CD4-positive, alpha-beta T cell treated with Interleukin-17A for 1 hour (primary cell): Measurements from ENCODE around the gene GPR157.
"Not testable (repeated sequence)": the region's sequence is repeated elsewhere in the genome, so short reads cannot be mapped to it uniquely, and the experiment has no call there.

Experiments used
- DNase-seq: peaks from one replicate; pipeline ENCODE4 v3.0.0-alpha.2; 2020

The GPR157 gene

DNA sequence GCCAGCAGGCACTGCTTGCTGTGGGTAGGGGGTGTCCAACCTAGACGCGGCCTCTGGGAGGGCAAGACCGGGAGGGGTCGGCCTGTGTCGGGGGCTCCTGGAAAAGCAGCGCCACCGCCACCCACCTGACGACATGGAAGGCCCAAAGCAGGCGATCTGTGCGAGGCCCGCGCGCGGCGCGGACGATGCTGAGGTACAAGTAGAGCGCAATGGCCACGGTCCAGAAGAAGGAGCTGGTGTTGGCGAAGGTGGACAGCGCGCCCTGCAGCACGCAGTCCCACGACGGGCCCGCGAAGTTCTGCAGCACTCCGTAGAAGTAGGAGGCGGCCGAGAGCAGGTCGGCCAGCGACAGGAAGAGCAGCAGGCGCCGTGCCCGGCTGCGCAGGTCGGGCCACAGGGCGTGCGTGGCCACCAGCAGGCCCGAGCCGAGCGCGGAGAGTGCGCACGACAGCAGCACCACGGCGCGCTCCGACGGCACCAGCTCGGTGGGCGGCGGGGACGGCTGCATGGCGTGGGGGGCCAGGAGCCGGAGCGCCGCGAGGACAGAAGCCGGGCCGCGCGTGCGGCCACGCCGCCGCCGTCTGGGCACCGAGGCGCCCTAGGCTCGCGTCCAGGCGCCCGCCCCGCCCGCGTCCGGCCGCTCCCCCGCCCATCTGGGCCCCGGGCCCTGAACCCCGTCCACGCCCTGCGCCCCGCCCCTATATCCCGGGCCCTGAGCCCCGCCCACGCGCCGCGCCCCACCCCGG, at the start of gene GPR157:
Gene GPR157, minus strand, starts transcription at position 583 of the 746 bp plus-strand sequence. Its CDS starts 75 bp downstream, at position 508.
- DNase-seq = peak; percentile 83

DNA sequence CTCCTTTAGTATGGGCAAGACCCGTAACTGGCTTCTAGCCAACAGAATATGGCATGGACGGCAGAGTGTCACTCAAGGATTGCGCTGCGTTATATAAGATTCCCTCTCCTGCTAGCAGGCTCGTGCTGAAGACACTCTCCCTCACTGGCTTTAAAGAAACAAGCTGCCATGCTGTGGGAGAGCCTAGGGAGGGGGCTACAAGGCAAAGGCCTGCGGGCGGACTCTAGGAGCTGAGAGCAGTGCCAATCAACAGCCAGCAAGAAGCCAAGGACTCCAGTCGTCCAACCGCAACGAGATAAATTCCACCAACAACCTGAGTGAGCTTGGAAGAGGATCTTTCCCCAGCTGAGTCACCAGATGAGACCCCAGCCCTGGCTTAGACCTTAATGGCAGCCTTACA, 45.9 kb upstream of the GPR157 start:
- no peak for DNase-seq

DNA sequence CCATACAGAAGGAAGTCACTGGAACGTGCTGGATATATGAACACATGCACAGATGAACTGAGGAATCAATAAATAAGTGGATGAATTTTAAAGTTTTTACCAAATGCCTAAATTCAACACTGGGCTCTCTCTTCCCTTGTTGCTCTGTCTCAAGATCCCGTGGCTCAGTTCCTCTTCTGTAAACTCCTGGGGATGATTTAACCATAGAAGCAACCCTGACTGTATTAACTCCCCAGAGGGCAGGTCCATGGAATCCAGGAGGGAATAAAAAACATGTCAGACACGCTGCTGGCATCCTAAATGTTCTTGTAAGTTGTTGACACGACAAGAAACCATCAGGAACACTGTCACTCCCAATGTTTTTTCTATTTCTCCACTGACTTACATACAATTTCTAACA, 45.3 kb upstream of the GPR157 start:
- DNase-seq = no peak

- DNase-seq = no peak
Observed at GRCh38 chr1:9169601-9170137, 40.8 kb upstream of the GPR157 start.

GRCh38 chr1:9167638-9168037, 38.7 kb upstream of the GPR157 start:
- DNase-seq = no peak

DNA sequence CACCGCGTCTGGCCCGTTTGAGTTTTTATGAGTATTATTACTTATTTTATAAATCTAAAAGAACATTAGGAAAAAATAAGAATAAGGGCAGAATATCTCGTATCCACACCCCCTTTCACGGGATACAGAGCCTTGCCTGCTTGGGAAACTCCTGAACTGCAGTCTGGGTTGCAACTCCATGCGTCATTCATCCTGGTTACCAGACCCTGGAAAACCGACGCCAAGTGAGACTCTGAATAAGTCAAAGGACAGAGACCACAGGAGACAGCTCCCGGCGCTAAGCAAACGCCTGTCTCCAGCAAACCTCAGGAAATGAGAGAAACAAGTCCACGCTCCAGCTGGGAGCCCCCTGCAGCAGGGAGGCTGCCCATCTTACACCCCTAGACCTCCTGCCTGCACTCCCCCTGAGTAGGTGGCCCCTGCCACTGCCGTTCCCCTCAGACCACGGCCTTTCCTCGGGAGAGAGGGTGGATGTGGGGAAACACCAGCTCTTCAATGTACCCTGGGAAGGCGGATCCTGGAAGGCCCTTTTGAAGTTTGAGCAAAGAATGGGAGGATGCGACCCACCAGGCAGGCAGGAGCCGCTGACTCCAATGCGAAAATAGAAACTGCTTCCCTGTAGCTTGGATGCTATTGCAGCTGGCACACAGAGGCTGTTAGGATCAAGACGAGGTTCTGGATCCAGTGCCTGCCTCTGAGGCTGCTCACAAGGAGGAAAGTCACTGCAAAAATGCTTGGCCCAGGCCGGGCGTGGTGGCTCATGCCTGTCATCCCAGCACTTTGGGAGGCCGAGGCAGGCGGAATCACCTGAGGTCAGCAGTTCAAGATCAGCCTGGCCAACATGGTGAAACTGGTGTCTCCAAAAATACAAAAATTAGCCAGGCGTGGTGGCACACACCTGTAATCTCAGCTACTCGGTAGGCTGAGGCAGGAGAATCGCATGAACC, 37.7 kb upstream of the GPR157 start:
- no peak for DNase-seq

- DNase-seq = no peak
Observed at GRCh38 chr1:9165396-9165795, 36.5 kb upstream of the GPR157 start.

GRCh38 chr1:9164919-9165318, 36.0 kb upstream of the GPR157 start:
- no peak for DNase-seq

GRCh38 chr1:9164532-9164900, 35.6 kb upstream of the GPR157 start:
- no peak for DNase-seq

DNA sequence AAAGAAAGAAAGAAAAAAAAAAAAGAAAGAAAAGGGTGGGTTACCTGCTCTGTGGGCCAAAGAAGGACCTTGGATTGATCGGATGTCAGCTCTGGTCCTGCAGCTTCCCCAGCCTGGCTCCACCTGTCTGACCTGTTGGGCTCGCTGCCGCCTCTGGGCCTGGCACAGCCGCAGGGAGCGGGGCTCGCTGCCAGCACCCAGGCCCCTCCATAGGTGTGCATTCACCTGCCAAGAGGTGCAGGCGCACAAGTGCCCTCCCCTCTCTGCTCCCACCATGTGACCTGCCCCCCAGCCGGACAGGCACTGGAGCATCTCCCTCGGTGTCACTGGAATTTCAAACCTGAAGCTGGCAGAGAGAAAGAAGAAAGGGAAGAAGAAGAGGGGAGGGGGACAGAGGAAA, 33.1 kb upstream of the GPR157 start:
- DNase-seq = no peak

GRCh38 chr1:9161342-9161741, 32.4 kb upstream of the GPR157 start:
- DNase-seq = no peak

GRCh38 chr1:9160079-9160717, 31.3 kb upstream of the GPR157 start:
- DNase-seq = no peak

DNA sequence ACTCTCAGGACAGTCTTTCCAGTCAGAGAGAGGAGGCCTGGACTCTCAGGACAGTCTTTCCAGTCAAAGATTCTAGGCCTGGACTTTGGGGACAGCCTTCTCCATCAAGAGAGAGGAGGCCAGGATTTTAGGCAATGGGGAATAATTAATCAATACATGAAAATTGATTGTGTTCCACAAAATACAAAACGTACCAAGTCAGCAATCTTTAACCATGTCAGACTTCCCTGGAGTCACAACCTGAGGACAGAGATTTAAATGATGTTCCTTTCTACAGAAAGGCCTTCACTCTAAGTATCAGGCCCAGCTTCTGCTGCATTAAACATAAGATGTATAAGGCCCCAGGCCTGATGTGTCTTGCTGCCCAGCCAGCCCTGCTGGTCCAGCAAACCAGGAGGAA, 27.0 kb upstream of the GPR157 start:
- no peak for DNase-seq

- not testable (repeated sequence) for DNase-seq
Observed at GRCh38 chr1:9155405-9155804, 26.5 kb upstream of the GPR157 start.

DNA sequence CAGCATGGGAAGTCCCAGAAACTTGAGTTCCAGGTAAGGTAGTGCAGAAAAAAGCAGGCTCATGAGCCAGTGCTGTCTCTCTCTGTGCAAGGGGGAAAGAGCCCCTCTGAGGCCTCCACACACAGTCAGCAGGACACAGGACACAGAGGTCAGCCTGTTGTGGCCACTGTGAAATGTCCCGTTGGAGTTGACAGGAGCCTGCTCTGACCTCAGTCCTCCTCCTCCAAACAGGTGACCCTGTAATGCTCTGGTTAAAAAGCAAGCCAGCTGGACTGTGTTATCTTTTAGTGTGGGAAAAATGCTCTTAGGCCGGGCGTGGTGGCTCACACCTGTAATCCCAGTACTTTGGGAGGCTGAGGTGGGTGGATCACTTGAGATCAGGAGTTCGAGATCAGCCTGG, 24.2 kb upstream of the GPR157 start:
- no peak for DNase-seq

DNA sequence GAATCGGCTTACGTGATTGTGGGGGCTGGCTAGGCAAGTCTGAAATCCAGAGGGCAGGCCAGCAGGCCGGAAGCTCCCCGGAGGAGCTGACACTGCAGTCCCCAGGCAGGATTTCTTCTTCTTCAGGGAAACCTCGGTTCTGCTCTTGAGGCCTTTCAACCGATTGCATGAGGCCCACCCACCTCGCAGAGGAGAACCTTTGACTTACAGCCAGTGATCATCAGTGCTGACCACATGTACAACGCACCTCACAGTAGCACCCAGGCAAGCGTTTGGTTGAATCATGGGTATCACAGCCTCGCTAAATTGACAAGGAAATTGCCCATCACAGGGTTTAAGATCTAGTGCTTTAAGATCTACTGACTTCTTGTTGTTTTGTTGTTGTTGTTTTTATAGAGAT, 23.6 kb upstream of the GPR157 start:
- DNase-seq = no peak

GRCh38 chr1:9151328-9151860, 22.5 kb upstream of the GPR157 start:
- no peak for DNase-seq

GRCh38 chr1:9150582-9151327, 21.9 kb upstream of the GPR157 start:
- DNase-seq = no peak

DNA sequence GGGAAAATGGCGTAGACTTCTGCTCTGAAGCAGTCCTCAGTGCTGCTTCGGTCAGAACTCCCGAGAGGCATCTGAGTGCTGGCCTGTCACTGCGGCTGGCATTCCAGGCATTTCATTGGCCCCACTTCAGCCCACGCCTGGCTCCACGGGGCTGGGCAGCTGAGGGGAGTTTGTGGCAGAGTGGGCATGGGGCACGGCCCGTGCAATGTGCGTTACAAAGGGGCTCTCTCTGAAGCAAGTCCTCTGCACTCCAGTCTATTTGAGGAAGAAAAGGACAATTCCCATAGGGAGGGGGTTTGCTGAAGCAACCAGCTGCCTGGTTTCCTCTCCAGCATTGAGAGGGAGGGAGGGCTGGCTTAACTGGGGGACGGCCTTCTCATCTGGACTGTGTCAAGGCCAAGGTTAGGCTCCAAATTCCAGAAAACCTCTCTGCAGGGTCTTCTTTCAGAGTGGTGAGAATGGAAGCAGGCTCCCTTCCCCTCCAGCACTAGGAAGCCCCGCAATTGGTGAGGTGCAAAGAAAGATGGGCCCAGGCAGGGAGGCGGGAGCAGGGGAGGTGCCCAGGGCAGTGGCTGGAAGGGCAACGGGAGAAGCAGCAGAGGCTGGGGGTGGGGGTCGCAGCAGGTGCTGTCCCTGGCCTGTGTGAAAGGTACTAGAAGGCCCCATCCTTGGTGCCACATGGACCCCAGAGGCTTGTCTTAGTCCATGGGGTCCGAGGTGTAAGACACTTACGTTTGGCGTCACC, 21.1 kb upstream of the GPR157 start:
- DNase-seq = no peak

- no peak for DNase-seq
Observed at GRCh38 chr1:9149151-9149550, 20.2 kb upstream of the GPR157 start.

DNA sequence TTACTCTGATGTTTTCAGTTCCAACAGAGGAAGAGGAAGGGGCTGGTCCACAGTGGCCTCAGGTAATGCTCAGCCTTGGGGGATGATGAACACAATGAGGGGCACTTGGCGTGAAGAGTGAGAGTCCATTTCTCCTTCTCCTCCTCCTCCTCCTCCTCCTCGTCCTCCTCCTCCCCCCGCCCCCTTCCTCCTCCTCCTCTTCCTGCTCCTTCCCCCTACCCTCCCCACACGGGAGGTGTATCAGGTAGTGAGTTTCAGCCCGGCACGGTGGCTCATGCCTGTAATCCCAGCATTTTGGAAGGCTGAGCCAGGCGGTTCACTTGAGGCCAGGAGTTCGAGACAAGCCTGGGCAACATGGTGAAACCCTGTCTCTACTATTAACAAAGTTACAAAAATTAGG, 17.3 kb upstream of the GPR157 start:
- no peak for DNase-seq

- no peak for DNase-seq
Observed at GRCh38 chr1:9145714-9146113, 16.8 kb upstream of the GPR157 start.
